ENCODE results near the gene PRXL2B.

DNA sequence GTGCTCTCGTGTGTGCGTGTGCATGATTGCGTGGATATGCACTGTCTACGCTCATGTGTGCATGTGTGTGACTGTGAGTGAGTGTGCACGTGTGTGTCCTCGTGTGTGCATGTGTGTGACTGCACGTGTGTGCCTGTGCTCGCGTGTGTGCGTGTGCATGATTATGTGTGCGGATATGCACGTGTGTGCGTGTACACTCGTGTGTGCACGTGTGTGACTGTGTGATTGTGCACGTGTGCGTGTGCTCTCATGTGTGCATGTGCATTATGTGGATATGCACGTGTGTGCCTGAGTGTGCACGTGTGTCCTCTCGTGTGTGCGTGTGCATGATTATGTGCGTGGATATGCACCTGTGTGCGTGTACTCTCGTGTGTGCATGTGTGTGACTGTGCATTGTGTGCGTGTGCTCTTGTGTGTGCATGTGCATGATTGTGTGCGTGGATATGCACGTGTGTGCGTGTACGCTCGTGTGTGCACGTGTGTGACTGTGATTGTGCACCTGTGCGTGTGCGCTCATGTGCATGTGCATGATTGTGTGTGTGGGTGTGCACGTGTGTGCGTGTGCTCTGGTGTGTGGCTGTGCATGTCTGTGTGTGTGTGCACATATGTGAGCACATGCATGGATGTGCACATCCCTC lies 44.0 kb downstream of the PRXL2B start:
- TF ChIP-seq, protein P1, sequence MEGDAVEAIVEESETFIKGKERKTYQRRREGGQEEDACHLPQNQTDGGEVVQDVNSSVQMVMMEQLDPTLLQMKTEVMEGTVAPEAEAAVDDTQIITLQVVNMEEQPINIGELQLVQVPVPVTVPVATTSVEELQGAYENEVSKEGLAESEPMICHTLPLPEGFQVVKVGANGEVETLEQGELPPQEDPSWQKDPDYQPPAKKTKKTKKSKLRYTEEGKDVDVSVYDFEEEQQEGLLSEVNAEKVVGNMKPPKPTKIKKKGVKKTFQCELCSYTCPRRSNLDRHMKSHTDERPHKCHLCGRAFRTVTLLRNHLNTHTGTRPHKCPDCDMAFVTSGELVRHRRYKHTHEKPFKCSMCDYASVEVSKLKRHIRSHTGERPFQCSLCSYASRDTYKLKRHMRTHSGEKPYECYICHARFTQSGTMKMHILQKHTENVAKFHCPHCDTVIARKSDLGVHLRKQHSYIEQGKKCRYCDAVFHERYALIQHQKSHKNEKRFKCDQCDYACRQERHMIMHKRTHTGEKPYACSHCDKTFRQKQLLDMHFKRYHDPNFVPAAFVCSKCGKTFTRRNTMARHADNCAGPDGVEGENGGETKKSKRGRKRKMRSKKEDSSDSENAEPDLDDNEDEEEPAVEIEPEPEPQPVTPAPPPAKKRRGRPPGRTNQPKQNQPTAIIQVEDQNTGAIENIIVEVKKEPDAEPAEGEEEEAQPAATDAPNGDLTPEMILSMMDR (IDR thresholded peaks at IDR 0.05): no peak
- no peak for TF ChIP-seq POLR2A (IDR thresholded peaks at IDR 0.05)
